ENCODE data around the gene SPATA24.

The SPATA24 gene

DNA sequence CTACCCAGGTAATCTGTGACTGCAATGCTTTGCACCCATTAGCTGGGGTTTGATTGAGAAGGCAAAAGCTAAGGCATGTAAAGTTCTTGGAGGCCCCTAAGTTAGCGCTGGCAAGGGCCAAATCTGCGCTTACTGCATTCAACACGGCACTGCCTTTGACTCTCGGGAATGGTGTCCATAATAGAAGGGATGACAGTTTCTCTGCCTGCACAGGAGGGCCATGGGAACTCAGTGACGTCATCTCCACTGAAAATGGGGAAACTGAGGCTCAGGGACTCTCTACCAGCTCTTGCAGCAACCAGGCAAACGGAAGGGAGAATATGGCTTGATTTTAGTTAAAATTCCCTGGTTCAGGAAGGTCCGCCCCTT is 487 bp downstream of the SPATA24 start:
- H3K4me3 ChIP-seq (ENCODE audit: low read depth, low read length), result peak overlapping the region; percentile 71
- TF ChIP-seq, protein P1, sequence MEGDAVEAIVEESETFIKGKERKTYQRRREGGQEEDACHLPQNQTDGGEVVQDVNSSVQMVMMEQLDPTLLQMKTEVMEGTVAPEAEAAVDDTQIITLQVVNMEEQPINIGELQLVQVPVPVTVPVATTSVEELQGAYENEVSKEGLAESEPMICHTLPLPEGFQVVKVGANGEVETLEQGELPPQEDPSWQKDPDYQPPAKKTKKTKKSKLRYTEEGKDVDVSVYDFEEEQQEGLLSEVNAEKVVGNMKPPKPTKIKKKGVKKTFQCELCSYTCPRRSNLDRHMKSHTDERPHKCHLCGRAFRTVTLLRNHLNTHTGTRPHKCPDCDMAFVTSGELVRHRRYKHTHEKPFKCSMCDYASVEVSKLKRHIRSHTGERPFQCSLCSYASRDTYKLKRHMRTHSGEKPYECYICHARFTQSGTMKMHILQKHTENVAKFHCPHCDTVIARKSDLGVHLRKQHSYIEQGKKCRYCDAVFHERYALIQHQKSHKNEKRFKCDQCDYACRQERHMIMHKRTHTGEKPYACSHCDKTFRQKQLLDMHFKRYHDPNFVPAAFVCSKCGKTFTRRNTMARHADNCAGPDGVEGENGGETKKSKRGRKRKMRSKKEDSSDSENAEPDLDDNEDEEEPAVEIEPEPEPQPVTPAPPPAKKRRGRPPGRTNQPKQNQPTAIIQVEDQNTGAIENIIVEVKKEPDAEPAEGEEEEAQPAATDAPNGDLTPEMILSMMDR (conservative IDR thresholded peaks at IDR 0.05; ENCODE audit: low read depth, low read length), result no peak
- DNase-seq (ENCODE audit: low read depth), result no peak

DNA sequence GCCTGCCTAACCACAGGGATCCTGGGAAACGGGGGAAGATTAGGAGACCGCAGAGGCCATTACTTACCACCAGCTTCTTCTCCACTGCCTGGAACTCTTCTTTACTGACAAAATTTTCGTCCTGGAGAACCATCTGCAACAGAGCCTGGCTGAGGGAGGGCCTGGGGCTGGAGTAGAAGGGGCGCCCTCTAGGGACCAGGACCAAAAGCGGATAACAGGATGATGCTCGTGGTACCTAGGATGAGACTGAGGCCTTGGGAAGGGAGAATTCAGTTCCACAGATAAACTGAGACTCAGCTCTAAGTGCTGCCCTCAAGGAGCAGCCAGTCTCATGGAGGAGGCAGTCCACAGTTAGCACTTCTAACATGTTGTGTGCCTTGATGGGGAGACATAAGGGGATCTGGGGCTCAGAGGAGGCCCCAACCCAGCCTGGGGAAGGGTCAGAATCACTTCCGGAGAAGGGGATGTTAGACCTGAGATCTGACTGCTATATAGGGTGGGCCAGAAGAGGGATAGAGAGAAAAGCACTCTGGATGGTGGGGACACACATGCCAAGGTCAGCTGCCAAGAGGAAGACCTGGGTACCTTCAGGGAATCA is 1.2 kb downstream of the SPATA24 start:
- H3K4me3 ChIP-seq (ENCODE audit: low read depth, low read length), result no peak overlapping the region
- TF ChIP-seq, protein P1 (conservative IDR thresholded peaks at IDR 0.05; ENCODE audit: low read depth, low read length), result peak; percentile 65

GRCh38 chr5:139401546-139401945 is 2.3 kb downstream of the SPATA24 start:
- H3K4me3 ChIP-seq (ENCODE audit: low read depth, low read length), result no peak overlapping the region
- DNase-seq (ENCODE audit: low read depth), result no peak
- TF ChIP-seq, protein P1 (conservative IDR thresholded peaks at IDR 0.05; ENCODE audit: low read depth, low read length), result no peak

More for the DNA sequence above, 1.2 kb downstream of the SPATA24 start:
- DNase-seq (ENCODE audit: low read depth), result no peak

- TF ChIP-seq, protein P1 (conservative IDR thresholded peaks at IDR 0.05; ENCODE audit: low read depth, low read length), result no peak
- no peak for DNase-seq (ENCODE audit: low read depth)
These were observed 4.3 kb downstream of the SPATA24 start for GRCh38 chr5:139399501-139400121.

GRCh38 chr5:139397921-139398320 is 6.0 kb downstream of the SPATA24 start:
- H3K4me3 ChIP-seq (ENCODE audit: low read depth, low read length), result no peak overlapping the region
- DNase-seq (ENCODE audit: low read depth), result no peak
- TF ChIP-seq, protein P1 (conservative IDR thresholded peaks at IDR 0.05; ENCODE audit: low read depth, low read length), result no peak

More at GRCh38 chr5:139399501-139400121, 4.3 kb downstream of the SPATA24 start:
- no peak overlapping the region for H3K4me3 ChIP-seq (ENCODE audit: low read depth, low read length)

DNA sequence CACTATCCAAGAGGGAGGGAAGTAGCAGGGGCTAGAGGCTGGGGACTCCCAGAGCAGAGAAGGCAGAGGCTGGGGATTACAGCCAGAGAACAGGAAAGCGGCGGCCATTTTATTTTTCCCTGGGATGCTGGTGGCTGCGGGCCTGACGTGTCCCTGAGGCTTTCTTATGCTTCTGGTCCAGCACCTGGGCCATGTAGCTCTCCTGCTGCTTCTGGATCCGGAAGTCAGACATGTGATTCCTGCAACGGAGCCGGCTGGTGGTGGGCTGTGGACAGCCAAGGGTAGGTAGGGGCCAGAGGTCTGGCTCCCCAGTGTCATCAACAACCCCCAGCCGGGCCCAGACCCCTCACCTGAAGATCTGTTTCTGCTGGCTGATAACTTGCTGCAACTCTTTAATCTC is 7.2 kb downstream of the SPATA24 start:
- DNase-seq (ENCODE audit: low read depth), result no peak
- TF ChIP-seq, protein P1 (conservative IDR thresholded peaks at IDR 0.05; ENCODE audit: low read depth, low read length), result no peak
- H3K4me3 ChIP-seq (ENCODE audit: low read depth, low read length), result no peak overlapping the region
